NCI-H345 treated with DMSO at 0.1 percent for 48 hours (cell line): ENCODE data around the gene POMGNT2.
"Not testable (repeated sequence)": the region's sequence is repeated elsewhere in the genome, so short reads cannot be mapped to it uniquely, and the experiment has no call there.

Experiments used
- DNase-seq: peaks from one replicate; lab custom pipeline; 2025; ENCODE audit not compliant: unreplicated experiment; lab: John Stamatoyannopoulos, UW

Gene POMGNT2

GRCh38 chr3:43048470-43048869 is 57.4 kb downstream of the POMGNT2 start:
- no peak for DNase-seq

DNA sequence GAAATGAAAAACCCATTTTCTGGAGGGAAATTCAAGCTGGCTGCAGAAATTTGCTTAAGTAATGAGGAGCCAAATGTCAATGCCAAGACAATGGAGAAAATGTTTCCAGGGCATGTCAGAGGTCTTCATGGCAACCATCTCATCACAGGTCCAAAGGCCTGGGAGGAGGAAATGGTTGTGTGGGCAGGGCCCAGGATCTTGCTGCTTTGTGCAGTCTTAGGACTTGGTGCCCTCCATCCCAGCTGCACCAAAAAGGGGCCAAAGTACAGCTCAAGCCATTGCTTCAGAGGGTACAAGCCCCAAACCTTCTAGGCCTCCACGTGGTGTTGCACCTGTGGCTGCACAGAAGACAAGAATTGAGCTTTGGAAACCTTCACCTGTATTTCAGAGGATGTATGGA is 59.3 kb downstream of the POMGNT2 start:
- no peak for DNase-seq

- DNase-seq: not testable (repeated sequence)
These were observed 60.8 kb downstream of the POMGNT2 start for GRCh38 chr3:43045079-43045478.

DNA sequence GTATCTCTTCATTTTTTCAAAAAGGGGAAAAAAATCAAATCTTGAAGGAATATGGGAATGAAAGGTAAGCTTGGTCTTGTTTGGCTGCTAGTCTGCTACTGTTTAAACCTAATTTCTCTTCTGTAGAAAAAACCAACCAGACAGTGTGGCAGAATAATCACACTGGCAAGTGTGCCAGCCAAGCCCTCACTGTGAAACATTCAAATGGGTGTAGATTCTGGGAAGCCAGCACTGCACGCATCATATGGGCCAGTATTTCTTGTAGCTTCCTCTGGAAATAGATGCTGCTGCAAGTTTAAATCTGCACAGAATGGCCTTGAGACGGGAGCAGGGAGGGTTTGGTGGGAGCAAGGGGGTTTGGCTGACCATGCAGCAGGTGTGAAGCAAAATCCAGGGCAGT is 62.1 kb downstream of the POMGNT2 start:
- DNase-seq: no peak

DNA sequence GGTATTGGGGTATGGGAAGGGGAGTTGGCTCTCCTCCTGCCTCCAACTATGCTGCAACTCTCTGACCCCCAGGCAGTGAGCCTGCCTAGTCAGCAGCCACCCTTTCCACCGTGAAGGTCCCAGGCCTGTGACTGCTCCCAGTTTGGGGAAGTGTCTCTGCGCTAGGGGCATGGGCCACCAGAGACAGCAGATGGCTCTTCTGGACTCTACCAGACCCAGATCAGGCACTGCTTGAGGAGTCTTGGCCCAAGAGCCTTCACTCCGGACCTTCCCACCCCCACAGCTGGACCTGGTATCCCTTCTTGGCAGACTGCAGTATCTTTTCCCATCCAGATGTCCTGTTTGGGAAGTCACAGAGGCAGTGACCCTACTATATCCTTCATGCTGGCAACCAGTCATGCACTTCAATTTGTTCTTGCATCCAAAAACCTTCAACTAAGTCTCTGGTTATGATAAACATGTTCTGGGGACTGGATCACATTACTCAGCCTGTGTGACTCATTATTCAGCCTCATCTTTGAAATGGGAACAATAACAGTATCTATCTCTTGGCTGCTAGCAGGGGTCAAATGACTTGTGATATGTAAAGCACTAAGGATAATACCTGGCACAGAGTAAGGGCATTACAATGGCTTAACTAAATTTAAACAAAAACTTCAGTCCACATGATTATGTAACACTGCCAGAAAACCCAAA is 62.7 kb downstream of the POMGNT2 start:
- no peak for DNase-seq

- no peak for DNase-seq
These were observed 64.4 kb downstream of the POMGNT2 start for GRCh38 chr3:43041517-43041916.

- no peak for DNase-seq
These were observed 67.9 kb downstream of the POMGNT2 start for GRCh38 chr3:43038010-43038409.

DNA sequence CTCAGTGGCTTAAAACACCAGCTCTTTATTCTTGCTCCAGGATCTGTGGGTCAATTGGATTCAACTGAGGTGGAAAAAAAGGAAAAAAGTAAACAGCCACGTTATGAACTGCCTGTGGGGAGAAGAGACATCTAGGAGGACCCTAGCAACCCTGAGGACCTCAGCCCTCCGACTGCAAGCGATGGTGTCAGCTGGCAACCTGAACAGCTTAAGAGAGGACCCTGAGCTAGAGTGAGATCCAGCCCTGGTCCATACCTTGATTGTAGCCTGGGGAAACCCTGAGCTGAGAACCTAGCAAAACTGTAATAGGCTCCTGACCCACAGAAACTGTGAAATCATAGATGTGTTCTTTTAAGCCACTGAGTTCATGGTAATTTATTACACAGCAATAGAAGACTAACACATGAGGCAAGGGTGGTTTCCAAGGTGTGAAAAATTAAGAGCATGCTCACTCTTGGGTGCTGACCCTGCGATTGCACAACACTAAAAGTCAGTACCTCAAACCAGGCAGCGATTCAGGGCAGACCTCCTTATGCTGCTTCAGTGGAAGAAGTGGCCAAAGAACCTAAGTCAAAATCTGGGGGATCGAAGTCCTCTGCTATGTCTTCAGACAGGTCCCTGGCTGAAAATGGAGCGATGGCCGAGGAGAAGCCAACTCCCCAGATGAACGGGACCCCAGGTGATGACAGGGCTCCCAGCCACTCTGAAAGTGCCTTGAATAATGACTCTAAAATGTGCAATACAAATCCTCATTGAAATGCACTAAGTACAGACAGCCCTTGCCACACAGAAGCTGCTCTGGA is 69.1 kb downstream of the POMGNT2 start:
- no peak for DNase-seq

DNA sequence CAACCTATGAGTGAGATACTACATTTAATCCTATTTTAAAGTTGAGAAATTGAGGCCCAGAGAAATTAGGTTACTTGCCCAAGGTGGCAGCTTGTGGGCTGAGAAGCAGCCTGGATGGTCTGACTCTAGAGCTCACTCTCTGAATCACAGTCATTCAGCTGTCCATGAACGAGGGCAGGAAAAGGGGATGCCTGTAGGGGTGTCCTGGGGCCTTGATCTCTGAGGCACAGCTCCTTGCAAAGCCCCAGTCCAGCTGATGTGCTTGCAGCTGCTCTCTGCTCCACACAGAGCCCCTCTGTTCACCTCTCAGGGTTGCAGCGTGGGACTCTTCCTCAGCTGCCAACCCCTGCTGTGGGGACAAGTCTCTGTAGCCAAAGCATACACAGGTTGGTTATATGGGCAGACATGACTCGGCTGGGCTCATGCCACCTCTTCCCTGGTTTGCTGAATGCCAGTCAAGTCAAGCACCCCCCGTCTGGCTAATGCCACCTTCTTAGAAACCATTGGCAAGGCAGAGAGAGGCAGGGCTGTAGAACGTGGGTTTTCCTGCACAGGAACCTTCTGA is 70.0 kb downstream of the POMGNT2 start:
- DNase-seq: no peak

DNA sequence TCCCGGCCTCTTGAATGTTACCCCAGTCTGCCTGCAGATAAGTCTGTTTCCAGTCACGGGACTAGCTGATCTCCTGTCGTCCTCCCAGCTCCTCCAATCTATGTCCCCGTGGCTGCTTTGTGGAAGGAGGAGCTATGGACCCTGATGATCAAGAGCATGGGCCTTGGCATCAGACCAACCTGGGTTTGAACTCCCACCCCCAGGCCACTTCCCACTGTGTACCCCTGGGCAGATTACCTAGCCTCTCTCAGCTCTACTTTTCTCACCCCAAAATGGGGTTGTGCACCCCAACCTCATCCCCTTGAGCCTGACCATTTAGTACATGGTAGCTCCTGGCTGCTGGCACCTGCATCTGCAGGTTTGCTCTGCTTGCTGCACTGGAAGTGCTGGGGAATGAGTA is 71.0 kb downstream of the POMGNT2 start:
- DNase-seq: no peak

- DNase-seq: no peak
These were observed 71.7 kb downstream of the POMGNT2 start for GRCh38 chr3:43034200-43034599.

- no peak for DNase-seq
These were observed 72.9 kb downstream of the POMGNT2 start for GRCh38 chr3:43032646-43033628.

- no peak for DNase-seq
These were observed 73.9 kb downstream of the POMGNT2 start for GRCh38 chr3:43031889-43032545.

- DNase-seq: no peak
These were observed 74.4 kb downstream of the POMGNT2 start for GRCh38 chr3:43031485-43031884.

DNA sequence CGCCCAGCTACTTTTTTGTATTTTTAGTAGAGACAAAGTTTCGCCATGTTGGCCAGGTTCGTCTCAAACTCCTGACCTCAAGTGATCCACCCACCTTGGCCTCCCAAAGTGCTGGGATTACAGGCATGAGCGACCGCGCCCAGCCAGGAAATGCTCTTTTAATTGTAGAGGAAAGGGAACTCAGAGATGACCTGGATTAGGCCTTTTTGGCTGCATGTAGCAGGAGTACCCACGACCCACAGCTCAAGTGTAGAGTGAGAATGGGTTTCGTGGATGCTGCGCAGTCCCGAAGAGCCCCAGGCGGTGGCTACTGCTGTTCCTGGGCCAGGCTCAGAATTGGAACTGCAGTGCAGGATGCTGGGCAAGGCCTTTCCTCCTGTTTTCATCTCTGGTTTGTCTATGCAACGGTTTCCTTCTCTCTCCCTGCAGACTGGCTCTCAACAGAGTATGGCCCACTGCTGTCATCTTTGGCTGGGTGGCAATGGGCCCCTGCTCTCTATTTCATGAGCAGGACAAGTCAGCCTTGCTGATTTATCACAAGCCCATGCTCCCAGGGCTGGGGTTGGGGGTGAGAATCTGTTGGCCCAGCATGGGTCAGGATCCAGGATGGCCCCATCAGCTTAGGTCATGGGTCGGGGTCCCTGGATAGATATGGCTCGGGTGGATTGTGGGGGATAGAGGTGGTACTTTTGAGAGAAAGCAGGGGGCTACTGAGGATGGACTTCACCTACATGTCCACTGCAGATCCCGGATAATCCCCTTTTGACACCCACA is 75.5 kb downstream of the POMGNT2 start:
- DNase-seq: no peak
